Lower leg skin (tissue), 3 donors: ENCODE data around the gene FBXO15.

Source experiments
- CTCF ChIP-seq, 3 donors: fragments of 450-650 bp; IDR thresholded peaks; one replicate each; pipeline ENCODE4 v1.5.1; 2016; ENCODE audit warnings: antibody characterized with exemption in 3 of 3, mild to moderate bottlenecking in 3 of 3, moderate library complexity in 2 of 3
- POLR2A ChIP-seq, 2 donors: fragments of 450-650 bp; IDR thresholded peaks; one replicate each; pipeline ENCODE4 v1.6.1; 2016 to 2017; ENCODE audit warnings: antibody characterized with exemption in 2 of 2, mild to moderate bottlenecking in 1 of 2, moderate library complexity in 1 of 2

- TF ChIP-seq CTCF (IDR thresholded peaks at IDR 0.05) (no peak), POLR2A (IDR thresholded peaks at IDR 0.05) (no peak)
Observed at GRCh38 chr18:74154716-74155115, 7.1 kb upstream of the FBXO15 start.
